ENCODE measurements around the gene KDM4B.

The KDM4B gene

GRCh38 chr19:5137571-5138124 is 168.7 kb downstream of the KDM4B start:
- no peak overlapping the region for H3K4me3 ChIP-seq (ENCODE audit: low read depth, low read length)
- no peak for TF ChIP-seq CTCF (IDR thresholded peaks at IDR 0.05; ENCODE audit: low read depth, low read length)

GRCh38 chr19:5138606-5139582 is 170.0 kb downstream of the KDM4B start:
- TF ChIP-seq CTCF (IDR thresholded peaks at IDR 0.05; ENCODE audit: low read depth, low read length) = no peak
- H3K4me3 ChIP-seq (ENCODE audit: low read depth, low read length) = no peak overlapping the region

- H3K4me3 ChIP-seq (ENCODE audit: low read depth, low read length) = no peak overlapping the region
- TF ChIP-seq CTCF (IDR thresholded peaks at IDR 0.05; ENCODE audit: low read depth, low read length) = no peak
Observed at GRCh38 chr19:5139583-5140325, 170.8 kb downstream of the KDM4B start.

- TF ChIP-seq CTCF (IDR thresholded peaks at IDR 0.05; ENCODE audit: low read depth, low read length) = no peak
- no peak overlapping the region for H3K4me3 ChIP-seq (ENCODE audit: low read depth, low read length)
Observed at GRCh38 chr19:5141129-5141849, 172.4 kb downstream of the KDM4B start.

- no peak for TF ChIP-seq CTCF (IDR thresholded peaks at IDR 0.05; ENCODE audit: low read depth, low read length)
- H3K4me3 ChIP-seq (ENCODE audit: low read depth, low read length) = no peak overlapping the region
Observed at GRCh38 chr19:5141850-5142724, 173.2 kb downstream of the KDM4B start.

GRCh38 chr19:5142725-5143097 is 173.8 kb downstream of the KDM4B start:
- H3K4me3 ChIP-seq (ENCODE audit: low read depth, low read length) = no peak overlapping the region

More at GRCh38 chr19:5142725-5143097, 173.8 kb downstream of the KDM4B start:
- no peak for TF ChIP-seq CTCF (IDR thresholded peaks at IDR 0.05; ENCODE audit: low read depth, low read length)

Measured in WI38 (cell line).